HG02852 (cell line): ENCODE results near the gene HOXD4.

Experiments
- ATAC-seq: cut with Tn5 transposase; IDR thresholded peaks from one replicate; pipeline ENCODE4 v1.9.1; 2021; ENCODE audit warnings: mild to moderate bottlenecking, moderate library complexity; ENCODE audit not compliant: unreplicated experiment

The HOXD4 gene

DNA sequence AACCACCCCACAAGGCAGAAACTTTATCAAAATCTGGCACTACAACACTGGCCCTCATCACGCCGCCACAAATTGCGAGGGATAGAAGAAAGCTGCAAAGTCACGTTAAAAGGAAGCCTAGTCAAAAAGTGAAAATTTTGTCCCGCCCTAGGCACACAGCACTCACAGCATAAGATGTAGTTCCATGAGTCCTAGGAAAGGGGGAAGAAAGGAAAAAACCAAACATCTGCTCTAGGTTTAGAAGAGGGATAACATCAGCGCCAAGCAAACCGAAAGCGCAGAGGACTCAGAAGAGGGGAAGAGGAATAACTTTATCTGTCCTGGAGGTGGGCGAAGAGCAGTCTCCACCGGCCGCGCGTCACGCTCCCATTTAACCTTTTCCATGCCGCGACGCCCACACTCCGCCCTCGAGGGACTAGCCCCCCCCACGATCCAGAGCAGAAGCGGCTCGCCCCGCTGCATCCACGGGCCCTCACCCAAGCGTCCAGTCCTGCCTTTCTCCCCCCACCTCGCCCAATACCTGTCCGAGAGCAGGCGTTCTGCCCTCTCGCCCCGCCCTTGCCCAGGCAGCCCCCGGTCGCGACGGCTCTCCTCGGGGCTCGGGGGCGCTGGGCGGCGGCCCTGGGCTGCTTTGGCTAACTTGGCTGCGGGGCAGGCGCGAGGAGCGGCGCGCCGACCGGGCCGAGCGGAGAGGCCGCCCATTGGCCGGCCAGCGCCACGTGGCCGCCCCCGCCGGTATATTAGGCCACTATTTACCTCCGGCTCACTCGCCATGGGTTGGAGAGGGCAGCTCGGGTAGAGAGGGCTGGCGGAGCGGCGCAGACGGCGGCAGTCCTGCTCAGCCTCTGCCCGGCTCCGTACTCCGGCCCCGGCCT, 36.8 kb downstream of the HOXD4 start, which contains the start of gene HOXD1:
TSS of gene HOXD1 (plus strand) at position 770 of the 875 bp plus-strand sequence. CDS start 134 bp downstream, outside the sequence.
- no peak for ATAC-seq

DNA sequence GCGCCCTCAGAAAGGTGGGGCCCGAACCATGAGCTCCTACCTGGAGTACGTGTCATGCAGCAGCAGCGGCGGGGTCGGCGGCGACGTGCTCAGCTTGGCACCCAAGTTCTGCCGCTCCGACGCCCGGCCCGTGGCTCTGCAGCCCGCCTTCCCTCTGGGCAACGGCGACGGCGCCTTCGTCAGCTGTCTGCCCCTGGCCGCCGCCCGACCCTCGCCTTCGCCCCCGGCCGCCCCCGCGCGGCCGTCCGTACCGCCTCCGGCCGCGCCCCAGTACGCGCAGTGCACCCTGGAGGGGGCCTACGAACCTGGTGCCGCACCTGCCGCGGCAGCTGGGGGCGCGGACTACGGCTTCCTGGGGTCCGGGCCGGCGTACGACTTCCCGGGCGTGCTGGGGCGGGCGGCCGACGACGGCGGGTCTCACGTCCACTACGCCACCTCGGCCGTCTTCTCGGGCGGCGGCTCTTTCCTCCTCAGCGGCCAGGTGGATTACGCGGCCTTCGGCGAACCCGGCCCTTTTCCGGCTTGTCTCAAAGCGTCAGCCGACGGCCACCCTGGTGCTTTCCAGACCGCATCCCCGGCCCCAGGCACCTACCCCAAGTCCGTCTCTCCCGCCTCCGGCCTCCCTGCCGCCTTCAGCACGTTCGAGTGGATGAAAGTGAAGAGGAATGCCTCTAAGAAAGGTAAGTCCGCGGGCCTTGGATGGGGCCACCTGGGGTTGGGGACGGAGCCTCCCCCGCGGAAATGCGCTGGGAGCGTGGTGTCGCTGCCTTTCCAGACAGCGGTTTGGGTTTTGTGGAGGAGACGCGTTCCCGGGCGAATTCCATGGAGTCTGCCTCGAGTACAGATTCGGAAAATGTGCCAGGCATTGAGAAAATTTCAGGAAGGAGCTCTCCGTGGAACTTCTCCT, 37.7 kb downstream of the HOXD4 start:
- no peak for ATAC-seq

DNA sequence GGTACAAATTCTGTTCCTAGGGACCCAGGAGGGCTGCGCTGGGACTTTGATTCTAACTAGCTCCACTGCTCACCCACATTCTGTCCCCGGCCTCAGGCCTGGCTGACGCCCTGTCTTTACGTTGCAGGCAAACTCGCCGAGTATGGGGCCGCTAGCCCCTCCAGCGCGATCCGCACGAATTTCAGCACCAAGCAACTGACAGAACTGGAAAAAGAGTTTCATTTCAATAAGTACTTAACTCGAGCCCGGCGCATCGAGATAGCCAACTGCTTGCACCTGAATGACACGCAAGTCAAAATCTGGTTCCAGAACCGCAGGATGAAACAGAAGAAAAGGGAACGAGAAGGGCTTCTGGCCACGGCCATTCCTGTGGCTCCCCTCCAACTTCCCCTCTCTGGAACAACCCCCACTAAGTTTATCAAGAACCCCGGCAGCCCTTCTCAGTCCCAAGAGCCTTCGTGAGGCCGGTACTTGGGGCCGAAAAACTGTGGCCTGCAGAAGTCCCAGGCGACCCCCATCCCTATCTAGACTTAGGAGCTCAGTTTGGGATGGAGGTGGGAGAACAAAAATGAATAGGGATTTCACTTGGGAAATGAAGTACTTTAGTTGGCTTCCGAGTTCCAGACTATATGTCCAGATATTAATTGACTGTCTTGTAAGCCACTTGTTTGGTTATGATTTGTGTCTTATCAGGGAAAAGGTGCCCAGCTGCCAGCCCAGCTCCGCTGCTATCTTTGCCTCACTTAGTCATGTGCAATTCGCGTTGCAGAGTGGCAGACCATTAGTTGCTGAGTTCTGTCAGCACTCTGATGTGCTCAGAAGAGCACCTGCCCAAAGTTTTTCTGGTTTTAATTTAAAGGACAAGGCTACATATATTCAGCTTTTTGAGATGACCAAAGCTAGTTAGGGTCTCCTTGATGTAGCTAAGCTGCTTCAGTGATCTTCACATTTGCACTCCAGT, 38.6 kb downstream of the HOXD4 start:
- ATAC-seq: no peak

DNA sequence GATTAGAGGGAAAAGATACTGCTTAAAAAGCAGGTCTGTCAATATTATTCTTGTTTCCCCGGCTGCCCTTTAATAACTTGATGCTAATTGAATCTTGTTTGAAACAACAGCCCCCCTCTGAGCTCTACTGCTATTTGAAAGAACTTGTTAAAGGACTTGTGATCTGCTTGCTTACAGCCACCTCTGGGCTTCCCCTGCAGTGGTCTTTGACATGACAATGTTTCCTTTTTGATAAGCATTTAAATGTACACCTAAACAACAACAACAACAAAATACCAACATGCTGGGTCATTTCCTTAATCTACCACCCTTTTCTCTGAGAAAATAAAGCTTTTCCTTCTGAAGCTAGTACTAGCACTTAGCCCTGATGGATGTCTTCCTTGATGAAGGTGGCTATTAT, 41.0 kb downstream of the HOXD4 start:
- ATAC-seq: no peak

DNA sequence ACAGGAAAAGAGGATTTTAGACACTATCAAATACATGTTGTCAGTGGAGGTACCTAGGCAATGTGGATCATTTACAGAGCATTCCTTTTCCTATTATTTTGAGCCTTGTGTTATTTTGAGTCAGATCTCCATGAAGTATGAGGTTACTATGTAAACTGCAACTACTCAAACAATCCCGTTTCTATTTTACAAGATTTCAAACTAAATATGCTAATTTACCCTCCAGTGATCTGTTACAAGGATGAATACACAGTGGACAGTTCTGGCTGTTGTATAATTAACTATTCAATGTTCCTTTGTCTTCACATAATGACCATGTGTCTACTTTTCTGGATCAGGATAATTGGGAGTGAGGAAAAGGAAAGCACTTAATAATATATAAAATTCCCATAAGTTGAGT, 41.7 kb downstream of the HOXD4 start:
- ATAC-seq: no peak

DNA sequence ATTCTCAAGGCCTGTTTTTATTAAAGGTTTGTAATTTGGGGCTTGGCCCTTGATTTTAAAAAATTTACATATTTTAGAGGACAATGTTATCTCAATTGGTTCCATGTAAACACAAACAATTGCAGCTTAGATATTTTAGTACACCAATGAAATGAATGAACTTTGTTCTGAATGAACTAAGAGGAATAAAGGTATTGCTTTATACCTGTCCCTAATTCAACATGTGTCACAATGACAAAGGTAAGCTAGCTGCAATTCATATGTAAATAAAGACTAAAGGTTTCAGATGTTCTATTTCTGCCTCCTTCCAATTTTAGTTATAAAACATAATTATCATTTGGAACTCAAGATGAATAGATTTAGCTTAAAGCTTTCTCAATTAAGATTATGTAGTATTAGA, 48.6 kb downstream of the HOXD4 start:
- ATAC-seq: no peak

GRCh38 chr2:176200971-176201370, 49.6 kb downstream of the HOXD4 start:
- ATAC-seq: no peak

DNA sequence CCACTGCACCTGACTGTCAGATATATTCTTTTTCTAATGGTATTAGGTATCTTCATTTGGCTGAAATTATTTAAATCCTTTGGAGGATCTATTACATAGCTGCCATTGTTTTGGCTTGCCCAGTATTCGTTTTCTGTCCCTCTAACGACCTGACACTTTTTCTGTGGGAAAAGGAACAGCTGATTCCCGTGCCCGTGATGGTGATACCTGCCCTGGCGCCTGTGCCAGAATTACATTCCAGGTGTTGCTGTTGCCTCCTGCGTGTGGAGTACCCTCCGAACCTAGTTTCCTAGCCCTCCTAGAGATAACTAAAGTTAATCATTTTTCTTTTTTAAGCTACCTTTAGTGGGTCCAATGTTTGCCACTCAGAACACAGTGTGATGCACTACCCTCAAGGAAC, 51.1 kb downstream of the HOXD4 start:
- ATAC-seq: no peak
